ENCODE measurements around the gene LRRC51.
"Not testable (repeated sequence)": the region's sequence is repeated elsewhere in the genome, so short reads cannot be mapped to it uniquely, and the experiment has no call there.

LRRC51 gene

DNA sequence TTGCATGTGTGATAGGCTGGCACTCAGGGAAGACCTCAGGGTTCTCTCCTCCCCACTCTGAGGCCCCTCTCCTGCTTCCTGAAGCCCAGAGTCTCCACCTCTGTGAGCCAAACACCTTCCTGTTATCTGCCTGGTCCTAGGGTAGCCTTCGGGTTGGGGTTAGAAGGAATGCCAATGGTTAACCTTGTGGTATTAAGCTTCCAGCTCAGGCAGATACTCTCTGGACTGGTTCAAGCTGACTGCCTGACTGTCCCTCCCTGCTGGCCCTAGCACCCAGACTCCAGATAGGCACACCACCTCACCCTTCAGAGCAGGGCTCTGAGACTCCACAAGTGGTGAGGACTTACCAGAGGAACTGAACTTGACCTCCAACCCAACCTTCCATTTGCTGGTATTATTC lies 61.9 kb downstream of the LRRC51 start:
- DNase-seq = not testable (repeated sequence)

DNA sequence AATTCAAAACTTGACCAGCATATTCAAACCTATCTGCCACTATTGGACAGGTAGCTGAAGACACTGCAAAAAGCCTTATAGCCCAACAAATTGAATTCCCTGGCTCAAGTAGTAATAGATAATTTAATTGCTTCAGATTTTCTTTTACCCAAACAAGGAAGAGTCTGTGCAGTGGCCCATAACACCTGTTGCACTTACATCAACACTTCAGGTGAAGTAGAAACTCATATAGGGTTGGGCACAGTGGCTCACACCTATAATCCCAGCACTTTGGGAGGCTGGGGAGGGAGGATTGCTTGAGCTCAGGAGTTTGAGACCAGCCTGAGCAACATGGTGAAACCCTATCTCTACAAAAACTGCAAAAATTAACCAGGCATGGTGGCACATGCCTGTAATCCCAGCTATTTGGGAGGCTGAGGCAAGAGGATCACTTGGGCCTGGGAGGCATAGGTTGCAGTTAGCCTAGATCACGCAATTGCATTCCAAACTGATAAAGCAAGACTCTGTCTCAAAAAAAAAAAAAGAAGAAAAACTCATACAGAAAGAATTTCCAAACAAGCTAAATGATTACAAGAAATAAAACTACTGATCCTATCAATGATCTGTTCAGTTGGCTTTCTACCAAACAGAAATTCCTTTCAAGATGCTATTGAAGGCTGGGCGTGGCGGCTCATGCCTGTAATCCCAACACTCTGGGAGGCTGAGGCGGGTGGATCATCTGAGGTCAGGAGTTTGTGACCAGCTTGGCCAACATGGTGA lies 64.3 kb downstream of the LRRC51 start:
- DNase-seq = no peak
